Stimulated activated naive CD8-positive, alpha-beta T cell treated with anti-CD3 and anti-CD28 coated beads, Interleukin-15, Interleukin-2, amounts not matched to agents 100 U/mL and 50 U/mL, for 24 hours (primary cell): ENCODE results near the gene FBLN5.

ENCODE experiments used
- ATAC-seq: fragments of 150-1000 bp; cut with Tn5 transposase; one replicate; pipeline ENCODE4 v1.10.0; 2021
- DNase-seq: peaks from one replicate; pipeline ENCODE4 v3.0.0; 2021

FBLN5 gene

GRCh38 chr14:91945751-91946621, 1.5 kb downstream of the FBLN5 start:
- DNase-seq = no peak
- no peak for ATAC-seq

- no peak for DNase-seq
- ATAC-seq = no peak
These were observed 4.5 kb downstream of the FBLN5 start for GRCh38 chr14:91942946-91943345.

- DNase-seq (no peak), ATAC-seq (no peak)
These were observed 5.4 kb downstream of the FBLN5 start for GRCh38 chr14:91942128-91942527.

- DNase-seq (no peak), ATAC-seq (no peak)
These were observed 7.3 kb downstream of the FBLN5 start for GRCh38 chr14:91940209-91940608.

- DNase-seq (no peak), ATAC-seq (no peak)
These were observed 11.9 kb downstream of the FBLN5 start for GRCh38 chr14:91935586-91935985.

GRCh38 chr14:91934554-91935285, 12.8 kb downstream of the FBLN5 start:
- no peak for ATAC-seq
- DNase-seq = no peak

- DNase-seq = no peak
- no peak for ATAC-seq
These were observed 15.9 kb downstream of the FBLN5 start for GRCh38 chr14:91931478-91932088.

- DNase-seq (no peak), ATAC-seq (no peak)
These were observed 17.8 kb downstream of the FBLN5 start for GRCh38 chr14:91929700-91930099.

- ATAC-seq = no peak
- DNase-seq = no peak
These were observed 19.7 kb downstream of the FBLN5 start for GRCh38 chr14:91927800-91928199.

- no peak for ATAC-seq
These were observed 20.3 kb downstream of the FBLN5 start for GRCh38 chr14:91927191-91927590.

GRCh38 chr14:91926131-91926890, 21.2 kb downstream of the FBLN5 start:
- no peak for ATAC-seq
- no peak for DNase-seq

More at GRCh38 chr14:91927191-91927590, 20.3 kb downstream of the FBLN5 start:
- no peak for DNase-seq

- ATAC-seq = no peak
- DNase-seq = no peak
These were observed 21.8 kb downstream of the FBLN5 start for GRCh38 chr14:91925727-91926121.

- DNase-seq = no peak
- no peak for ATAC-seq
These were observed 22.3 kb downstream of the FBLN5 start for GRCh38 chr14:91925001-91925726.

- ATAC-seq (no peak), DNase-seq (no peak)
These were observed 27.0 kb downstream of the FBLN5 start for GRCh38 chr14:91920526-91920925.

GRCh38 chr14:91919814-91920213, 27.7 kb downstream of the FBLN5 start:
- ATAC-seq (no peak), DNase-seq (no peak)

GRCh38 chr14:91918186-91918883, 29.2 kb downstream of the FBLN5 start:
- DNase-seq (no peak), ATAC-seq (no peak)

- ATAC-seq (no peak), DNase-seq (no peak)
These were observed 35.5 kb downstream of the FBLN5 start for GRCh38 chr14:91912035-91912434.

- DNase-seq = peak; percentile 26
- peak; percentile 96 for ATAC-seq
These were observed 35.9 kb downstream of the FBLN5 start for GRCh38 chr14:91911474-91912032.

- ATAC-seq (no peak), DNase-seq (no peak)
These were observed 37.3 kb downstream of the FBLN5 start for GRCh38 chr14:91910196-91910595.

- ATAC-seq (no peak), DNase-seq (no peak)
These were observed 41.1 kb downstream of the FBLN5 start for GRCh38 chr14:91906374-91906773.
